ENCODE results near the gene TEAD1.

- TF ChIP-seq CTCF (IDR thresholded peaks at IDR 0.05) (no peak), EP300 (IDR thresholded peaks at IDR 0.05; ENCODE audit: low read depth) (no peak), POLR2AphosphoS5 (IDR thresholded peaks at IDR 0.05) (no peak)
These were observed 228.7 kb downstream of the TEAD1 start for GRCh38 chr11:12902791-12903486.
